Measurements from ENCODE around the gene GATC.
A peak's percentile ranks its signal among the peaks of the same experiment; 100 is the strongest.

GATC gene, protein sequence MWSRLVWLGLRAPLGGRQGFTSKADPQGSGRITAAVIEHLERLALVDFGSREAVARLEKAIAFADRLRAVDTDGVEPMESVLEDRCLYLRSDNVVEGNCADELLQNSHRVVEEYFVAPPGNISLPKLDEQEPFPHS

DNA sequence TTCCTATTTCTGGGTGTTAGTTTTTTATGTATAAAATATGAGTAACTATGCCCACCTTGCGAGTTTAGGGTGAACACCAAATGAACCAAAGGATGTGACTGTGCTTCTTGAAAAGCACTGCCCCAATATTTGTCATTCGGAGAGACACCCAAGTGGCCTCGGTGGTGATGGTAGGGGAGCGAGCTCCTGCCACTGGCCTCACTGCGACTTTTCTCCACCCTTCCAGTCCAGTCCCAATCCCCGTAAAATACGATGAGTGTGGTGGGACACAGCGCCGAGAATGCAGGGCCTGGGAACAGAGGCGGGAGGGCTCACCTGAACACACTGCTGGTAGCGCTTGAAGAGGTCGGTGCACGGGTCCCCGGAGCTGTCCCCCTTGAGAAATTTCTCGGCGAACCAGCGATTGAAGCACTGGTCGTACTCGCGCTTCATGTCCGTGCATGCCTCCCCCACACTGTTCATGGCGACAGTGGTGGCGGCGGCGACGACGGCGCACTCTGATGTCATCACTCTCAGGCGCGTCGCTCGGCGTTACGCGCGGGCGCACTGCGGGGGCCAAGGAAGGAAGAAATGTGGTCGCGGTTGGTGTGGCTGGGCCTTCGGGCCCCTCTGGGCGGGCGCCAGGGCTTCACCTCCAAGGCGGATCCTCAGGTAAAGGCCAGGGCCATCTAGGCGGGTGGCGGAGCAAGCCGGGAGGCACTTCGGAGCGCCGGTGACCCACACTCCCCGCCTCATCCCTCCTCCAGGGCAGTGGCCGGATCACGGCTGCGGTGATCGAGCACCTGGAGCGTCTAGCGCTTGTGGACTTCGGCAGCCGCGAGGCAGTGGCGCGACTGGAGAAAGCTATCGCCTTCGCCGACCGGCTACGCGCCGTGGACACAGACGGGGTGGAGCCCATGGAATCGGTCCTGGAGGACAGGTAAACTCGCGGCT, at the start of gene GATC, which contains the start of gene TRIAP1:
Gene GATC (plus strand): TSS at position 534 of the 933 bp plus-strand sequence. CDS start 37 bp downstream, at position 571.
Gene TRIAP1 (minus strand): TSS at position 474 of the 933 bp plus-strand sequence. CDS start 12 bp downstream, at position 462.
- Histone ChIP-seq H3K27ac (ENCODE audit: poor library complexity, severe bottlenecking) (peak within 1 kb of the TSS; percentile 62), H3K4me1 (ENCODE audit: insufficient read depth, poor library complexity, severe bottlenecking) (peaks cover 14% of the 10 kb centered on the region), H3K36me3 (ENCODE audit: low read depth) (peaks cover 69% of the 10 kb centered on the region), H3K4me3 (ENCODE audit: severe bottlenecking) (peak within 1 kb of the TSS; percentile 65), H3K27me3 (ENCODE audit: insufficient read depth, poor library complexity, severe bottlenecking) (no peaks in the 10 kb centered on the region), H3K9me3 (ENCODE audit: severe bottlenecking) (no peaks in the 10 kb centered on the region)
- peak; percentile 82 for DNase-seq (ENCODE audit: low spot score)
- TF ChIP-seq, protein P1, sequence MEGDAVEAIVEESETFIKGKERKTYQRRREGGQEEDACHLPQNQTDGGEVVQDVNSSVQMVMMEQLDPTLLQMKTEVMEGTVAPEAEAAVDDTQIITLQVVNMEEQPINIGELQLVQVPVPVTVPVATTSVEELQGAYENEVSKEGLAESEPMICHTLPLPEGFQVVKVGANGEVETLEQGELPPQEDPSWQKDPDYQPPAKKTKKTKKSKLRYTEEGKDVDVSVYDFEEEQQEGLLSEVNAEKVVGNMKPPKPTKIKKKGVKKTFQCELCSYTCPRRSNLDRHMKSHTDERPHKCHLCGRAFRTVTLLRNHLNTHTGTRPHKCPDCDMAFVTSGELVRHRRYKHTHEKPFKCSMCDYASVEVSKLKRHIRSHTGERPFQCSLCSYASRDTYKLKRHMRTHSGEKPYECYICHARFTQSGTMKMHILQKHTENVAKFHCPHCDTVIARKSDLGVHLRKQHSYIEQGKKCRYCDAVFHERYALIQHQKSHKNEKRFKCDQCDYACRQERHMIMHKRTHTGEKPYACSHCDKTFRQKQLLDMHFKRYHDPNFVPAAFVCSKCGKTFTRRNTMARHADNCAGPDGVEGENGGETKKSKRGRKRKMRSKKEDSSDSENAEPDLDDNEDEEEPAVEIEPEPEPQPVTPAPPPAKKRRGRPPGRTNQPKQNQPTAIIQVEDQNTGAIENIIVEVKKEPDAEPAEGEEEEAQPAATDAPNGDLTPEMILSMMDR (IDR thresholded peaks at IDR 0.05; ENCODE audit: poor library complexity, severe bottlenecking) = no peak
- ATAC-seq (ENCODE audit: low read depth) = peak; percentile 86

DNA sequence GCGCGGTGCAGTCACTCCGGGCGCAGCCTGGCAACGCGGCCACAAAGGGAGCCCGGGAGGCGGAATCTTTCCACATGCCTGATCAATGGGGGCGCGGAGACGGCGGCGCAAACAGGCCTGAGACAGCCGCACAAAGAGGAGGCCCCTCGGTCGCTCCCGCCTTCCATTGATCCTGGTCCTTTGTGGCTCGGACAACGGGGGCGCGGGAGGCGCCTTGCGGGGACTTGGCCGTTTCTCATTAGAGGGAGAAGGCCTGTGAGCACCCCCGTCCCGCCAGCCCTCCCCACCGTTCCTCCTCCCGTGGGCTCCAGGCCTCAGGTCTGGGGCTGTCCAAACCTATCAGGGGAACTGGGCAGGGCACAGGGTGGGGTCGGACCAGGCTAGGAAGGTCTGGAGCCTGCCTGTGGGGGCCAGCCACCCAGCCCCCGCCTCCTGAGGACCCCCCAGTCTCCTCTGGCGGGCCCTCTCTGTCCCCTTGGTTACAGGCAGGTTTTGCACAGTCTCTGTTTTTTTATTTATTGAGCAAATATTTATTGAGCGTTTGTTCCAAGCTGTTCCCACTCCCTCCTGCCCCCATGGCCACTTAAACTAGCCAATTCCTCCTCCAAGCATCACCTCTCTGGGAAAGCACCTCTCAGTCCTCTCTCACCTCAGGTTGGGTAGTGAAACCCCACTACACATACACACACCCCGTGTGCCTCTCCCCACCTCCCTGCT, 48.3 kb upstream of the GATC start:
- ATAC-seq (ENCODE audit: low read depth) = no peak
- H3K27ac ChIP-seq (ENCODE audit: poor library complexity, severe bottlenecking) = no peak overlapping the region
- no peak for DNase-seq (ENCODE audit: low spot score)
- no peaks in the 10 kb centered on the region for H3K27me3 ChIP-seq (ENCODE audit: insufficient read depth, poor library complexity, severe bottlenecking)
- H3K9me3 ChIP-seq (ENCODE audit: severe bottlenecking) = no peaks in the 10 kb centered on the region
- H3K36me3 ChIP-seq (ENCODE audit: low read depth) = no peaks in the 10 kb centered on the region
- TF ChIP-seq, protein P1 (IDR thresholded peaks at IDR 0.05; ENCODE audit: poor library complexity, severe bottlenecking) = no peak
- H3K4me1 ChIP-seq (ENCODE audit: insufficient read depth, poor library complexity, severe bottlenecking) = no peaks in the 10 kb centered on the region
- no peak overlapping the region for H3K4me3 ChIP-seq (ENCODE audit: severe bottlenecking)

DNA sequence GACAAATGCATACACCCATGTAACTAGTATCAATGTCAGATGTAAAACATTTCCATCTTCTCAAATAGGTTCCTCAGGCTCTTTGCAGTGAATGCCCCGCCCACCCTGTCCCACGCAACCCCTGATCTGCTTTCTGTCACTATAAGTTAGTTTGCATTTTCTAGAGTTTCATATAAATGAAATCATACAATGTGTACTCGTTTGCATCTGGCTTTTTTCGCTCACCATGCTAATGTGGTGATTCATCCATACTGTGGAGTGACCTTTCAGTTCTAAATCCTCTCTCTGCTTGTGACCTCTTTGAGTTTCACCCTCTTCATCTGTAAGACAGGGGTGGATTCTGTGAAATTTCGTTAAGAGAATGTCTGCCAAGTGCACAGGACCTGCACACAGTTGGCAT, 46.7 kb upstream of the GATC start:
- Histone ChIP-seq H3K4me1 (ENCODE audit: insufficient read depth, poor library complexity, severe bottlenecking) (no peaks in the 10 kb centered on the region), H3K27ac (ENCODE audit: poor library complexity, severe bottlenecking) (no peak overlapping the region), H3K9me3 (ENCODE audit: severe bottlenecking) (no peaks in the 10 kb centered on the region), H3K36me3 (ENCODE audit: low read depth) (no peaks in the 10 kb centered on the region), H3K4me3 (ENCODE audit: severe bottlenecking) (no peak overlapping the region), H3K27me3 (ENCODE audit: insufficient read depth, poor library complexity, severe bottlenecking) (no peaks in the 10 kb centered on the region)
- TF ChIP-seq, protein P1 (IDR thresholded peaks at IDR 0.05; ENCODE audit: poor library complexity, severe bottlenecking) = no peak
- no peak for DNase-seq (ENCODE audit: low spot score)
- ATAC-seq (ENCODE audit: low read depth) = peak; percentile 52; the same call in 2 of the 3 replicates

DNA sequence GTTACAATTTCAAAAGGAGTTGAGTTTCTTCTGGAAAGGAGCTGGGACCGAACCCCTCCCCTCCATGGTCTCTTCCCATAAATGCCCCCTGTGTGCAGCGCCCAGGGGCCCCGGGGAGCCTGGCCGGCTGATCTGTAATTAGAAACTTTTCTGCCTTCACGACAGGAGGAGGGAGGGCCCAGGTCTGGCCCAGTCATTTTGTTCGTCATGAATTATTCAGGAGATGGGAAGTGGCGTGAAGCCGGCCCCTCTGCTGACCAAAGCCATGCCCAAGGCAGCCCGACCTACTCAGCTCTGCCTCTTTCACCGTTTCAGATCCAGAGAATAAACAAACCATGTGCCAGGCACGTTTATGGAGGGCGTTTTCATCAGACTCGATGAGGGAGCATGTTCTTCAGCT, 44.0 kb upstream of the GATC start:
- Histone ChIP-seq H3K27me3 (ENCODE audit: insufficient read depth, poor library complexity, severe bottlenecking) (no peaks in the 10 kb centered on the region), H3K4me1 (ENCODE audit: insufficient read depth, poor library complexity, severe bottlenecking) (no peaks in the 10 kb centered on the region), H3K27ac (ENCODE audit: poor library complexity, severe bottlenecking) (no peak overlapping the region), H3K4me3 (ENCODE audit: severe bottlenecking) (no peak overlapping the region), H3K36me3 (ENCODE audit: low read depth) (no peaks in the 10 kb centered on the region), H3K9me3 (ENCODE audit: severe bottlenecking) (no peaks in the 10 kb centered on the region)
- DNase-seq (ENCODE audit: low spot score) (no peak), ATAC-seq (ENCODE audit: low read depth) (no peak)
- TF ChIP-seq, protein P1 (IDR thresholded peaks at IDR 0.05; ENCODE audit: poor library complexity, severe bottlenecking) = no peak
